DMS79 (cell line): ENCODE results near the gene SAA2.
"Not testable (repeated sequence)": the region's sequence is repeated elsewhere in the genome, so short reads cannot be mapped to it uniquely, and the experiment has no call there.

ENCODE experiments used
- DNase-seq: peaks from one replicate; lab custom pipeline; 2025; lab: John Stamatoyannopoulos, UW

The SAA2 gene

DNA sequence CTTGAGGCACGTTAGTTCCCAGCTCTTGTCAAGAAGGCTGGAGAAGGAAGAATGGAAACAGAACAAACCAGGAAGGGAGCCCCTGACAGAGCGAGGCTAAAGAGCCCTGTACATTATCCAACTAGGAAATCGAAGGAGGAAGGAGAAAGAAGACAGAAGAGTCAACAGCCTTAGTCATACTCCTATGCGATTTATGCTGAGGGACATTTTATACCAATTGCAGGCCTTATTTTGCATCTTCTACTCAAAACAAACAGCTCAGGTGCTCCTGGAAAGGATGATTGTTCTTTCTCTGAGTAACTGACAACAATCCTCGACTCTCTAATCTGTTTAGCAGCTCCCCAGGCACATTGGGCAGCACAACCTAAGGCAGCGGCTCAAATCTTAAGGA is 1.3 kb downstream of the SAA2 start:
- DNase-seq, result not testable (repeated sequence)

DNA sequence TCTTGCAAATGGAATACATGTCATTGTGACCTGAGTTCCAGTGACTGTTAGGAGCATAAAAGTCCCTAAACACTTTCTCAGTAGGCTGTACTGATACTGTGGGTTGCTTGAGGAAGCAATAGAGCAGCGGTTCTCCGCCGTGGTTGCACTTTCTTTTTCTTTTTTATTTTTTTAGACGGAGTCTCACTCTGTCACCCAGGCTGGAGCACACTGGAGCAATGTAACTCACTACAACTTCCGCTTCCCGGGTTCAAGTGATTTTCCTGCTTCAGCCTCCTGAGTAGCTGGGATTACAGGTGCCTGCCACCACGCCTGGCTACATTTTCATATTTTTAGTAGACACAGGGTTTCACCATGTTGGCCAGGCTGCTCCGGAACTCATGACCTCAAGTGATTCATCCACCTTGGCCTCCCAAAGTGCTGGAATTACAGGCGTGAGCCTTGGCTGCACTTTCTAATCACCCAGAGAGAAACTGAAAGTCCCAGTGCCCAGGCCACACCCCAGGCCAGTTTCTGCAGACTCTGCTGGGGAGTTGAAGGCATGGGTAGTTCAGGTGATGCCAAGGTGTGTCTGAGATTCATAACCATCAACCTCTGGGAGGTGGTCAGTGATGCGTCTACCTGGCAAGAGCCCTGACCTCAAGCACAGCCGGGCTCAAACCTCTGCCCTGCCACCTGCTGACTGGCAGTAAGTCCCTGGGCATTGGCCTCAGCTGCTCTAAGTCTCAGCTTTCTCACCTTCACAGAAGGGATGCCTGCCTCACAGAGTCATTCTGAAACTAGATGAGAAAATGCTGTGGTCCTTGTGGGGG is 1.9 kb downstream of the SAA2 start:
- not testable (repeated sequence) for DNase-seq

DNA sequence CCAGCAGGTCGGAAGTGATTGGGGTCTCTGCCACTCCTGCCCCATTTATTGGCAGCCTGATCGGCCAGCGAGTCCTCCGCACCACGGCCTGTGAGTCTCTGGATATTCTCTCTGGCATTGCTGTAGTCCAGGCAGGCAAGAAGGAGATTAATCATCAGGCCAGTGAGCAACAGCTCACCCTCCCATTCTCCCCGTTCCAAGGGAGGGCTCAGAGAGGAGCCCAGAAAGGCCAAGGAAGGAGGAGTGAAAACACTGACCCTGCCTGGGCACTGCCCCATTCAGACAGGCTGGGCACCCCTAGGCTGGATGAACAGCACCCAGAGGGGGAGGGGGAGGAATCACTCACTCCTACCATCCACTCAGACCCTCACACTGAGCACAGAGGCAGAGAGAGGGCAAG is 3.1 kb downstream of the SAA2 start:
- DNase-seq, result no peak

DNA sequence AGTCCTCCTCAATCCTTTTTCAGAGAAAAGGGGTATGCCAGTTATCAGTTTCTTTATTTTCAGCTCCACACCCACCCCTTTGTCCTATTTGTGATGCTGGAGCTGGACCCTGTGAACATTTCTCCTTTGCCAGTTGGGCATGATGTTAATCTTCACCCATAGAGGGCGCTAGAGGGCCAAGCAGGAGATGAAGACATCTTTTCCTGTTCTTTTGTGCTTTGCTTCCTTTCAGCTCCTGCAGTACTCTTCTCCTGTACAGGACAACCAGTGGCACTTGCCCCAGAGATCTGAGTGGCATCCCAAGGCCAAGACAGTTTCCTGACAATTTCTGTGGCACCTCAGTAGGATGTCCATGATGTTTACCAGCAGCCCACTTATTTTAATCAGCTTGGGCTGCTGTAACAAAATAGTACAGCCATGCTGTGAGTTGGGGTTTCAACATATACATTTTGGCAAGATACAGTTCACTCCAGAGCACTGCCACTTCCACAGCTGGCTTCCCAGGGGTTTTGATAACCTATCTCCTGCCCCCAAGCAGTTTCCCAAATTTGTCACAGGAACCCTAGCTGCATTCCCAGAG is 4.6 kb downstream of the SAA2 start:
- DNase-seq, result peak; percentile 15

DNA sequence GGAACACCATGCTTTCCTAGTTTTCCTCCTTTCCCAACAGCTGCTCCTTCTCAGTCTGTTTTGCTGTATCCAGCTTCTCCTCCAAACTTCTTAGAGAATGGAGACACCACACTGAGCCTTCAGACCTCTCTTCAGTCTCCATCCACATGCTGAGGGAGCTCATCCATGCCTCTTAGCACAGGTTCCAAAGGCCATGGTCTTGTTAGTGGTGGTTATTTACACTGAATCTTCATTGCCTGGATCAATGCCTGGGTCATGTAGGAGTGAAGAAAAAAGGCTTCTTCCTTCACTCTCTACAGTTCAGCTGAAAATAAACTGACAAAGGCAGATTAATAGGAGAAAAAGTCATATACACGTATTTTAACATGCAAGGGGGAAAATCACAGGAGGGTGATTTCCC is 8.8 kb downstream of the SAA2 start:
- no peak for DNase-seq

DNA sequence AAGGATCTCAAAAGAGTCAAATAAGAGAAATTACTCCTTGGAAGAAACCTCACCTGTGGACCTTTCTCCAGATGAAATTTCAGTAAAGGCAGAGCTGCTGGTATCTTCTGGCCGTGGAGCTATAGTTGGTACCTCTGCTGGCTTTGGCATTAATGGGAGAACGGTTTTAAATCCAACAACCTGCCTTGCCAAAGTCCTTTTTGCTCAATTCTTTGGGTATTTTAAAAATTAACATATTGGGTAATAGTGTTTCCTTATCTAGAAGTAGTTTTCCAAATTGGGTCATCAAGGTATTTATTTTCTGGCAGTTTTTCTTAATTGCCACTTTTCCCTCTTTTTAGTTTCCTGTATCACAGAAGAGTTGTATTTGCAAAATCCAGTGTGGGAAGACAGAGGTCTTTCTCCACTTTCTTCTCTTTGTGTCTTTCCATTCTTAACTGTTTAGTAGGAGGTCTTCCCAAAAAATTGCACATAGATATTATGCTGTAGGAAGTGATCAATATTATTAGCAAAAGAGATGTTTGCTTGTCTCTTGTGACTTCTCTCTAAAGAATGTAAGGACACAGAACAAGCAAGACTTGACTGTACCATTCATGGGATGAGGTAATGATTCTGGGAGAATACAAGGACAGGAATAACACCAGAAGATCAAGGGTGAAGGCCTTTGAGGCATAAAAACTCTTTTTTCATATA is 11.7 kb downstream of the SAA2 start, which contains the start of gene SAA4:
Gene SAA4, minus strand, starts transcription at position 139 of the 693 bp plus-strand sequence. CDS start 876 bp downstream, outside the sequence.
- no peak for DNase-seq

DNA sequence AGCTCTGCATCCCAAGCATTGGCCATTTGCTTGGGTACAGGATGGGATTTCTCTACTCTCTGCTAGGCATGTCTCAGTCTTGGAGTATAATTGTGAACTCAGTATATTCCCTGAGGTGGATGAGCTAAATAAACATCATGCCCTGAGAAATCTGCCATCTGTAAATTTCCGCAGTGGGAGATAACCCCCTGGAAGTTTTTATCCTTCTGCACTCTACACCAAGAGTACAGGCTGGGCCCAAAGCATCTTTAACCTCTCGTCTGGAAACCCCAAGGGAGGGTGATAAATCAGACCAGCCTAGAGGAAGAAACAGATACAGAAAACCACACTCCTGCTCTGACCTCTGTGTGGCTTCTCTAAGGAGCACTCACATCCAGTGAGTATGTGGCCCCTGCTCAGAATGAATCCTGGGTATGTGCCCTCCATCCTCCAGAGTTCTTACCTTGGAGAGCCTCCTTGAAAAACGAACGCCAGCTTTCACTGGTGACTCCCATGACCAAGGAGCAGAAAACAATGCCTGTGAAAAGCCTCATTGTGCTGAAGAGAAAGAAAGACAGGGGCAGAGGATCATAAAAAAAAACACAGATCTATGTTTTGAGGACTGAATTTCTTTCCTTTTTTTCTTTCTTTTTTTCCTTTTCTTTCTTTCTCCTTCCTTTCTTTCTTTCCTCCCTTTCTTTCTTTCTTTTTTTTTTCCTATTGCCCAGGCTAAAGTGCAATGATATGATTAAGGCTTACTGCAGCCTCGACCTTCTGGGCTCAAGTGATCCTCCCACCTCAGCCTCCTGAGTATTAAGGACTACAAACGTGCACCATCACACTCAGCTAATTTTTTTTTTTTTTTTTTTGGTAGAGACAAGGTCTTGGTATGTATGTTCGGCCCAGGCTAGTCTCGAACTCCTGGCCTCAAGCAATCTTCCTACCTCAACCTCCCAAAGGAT is 12.8 kb downstream of the SAA2 start:
- DNase-seq, result no peak

DNA sequence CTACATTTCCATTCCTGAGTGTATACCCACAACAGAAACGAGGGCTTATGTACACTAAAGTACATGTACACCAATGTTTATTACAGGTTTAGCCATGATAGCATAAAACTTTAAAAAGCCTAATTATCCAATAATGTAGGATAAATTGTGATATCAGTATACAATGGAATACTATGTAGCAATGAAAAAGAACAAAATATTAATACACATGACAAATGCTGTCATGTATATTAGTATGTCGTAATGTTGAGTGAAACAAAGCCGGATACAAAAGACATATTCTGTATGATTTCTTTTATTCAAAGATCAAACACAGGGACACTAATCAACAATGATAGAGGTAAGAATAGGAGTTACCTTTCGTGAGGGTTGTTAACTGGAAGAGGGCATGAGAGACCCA is 14.6 kb downstream of the SAA2 start:
- no peak for DNase-seq

DNA sequence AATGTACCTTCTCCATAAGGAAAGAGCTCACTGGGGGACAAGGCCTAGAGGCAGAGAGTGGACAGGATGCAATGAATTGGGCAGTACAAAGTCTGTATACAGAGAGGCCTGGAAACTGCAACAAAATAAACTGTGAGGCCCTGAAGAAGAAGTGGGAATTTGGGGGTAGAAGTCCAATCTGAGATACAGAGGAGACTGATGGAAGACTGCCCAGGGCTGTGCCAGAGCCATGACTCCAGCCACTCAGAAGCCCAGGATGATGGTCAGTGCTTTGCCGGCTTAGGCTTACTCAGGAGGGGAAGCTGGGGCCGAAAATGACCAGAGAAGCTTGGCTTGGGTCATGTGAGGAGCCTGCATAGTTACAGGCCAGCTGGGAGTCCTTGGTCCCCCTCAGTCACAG is 17.6 kb downstream of the SAA2 start:
- DNase-seq, result no peak

DNA sequence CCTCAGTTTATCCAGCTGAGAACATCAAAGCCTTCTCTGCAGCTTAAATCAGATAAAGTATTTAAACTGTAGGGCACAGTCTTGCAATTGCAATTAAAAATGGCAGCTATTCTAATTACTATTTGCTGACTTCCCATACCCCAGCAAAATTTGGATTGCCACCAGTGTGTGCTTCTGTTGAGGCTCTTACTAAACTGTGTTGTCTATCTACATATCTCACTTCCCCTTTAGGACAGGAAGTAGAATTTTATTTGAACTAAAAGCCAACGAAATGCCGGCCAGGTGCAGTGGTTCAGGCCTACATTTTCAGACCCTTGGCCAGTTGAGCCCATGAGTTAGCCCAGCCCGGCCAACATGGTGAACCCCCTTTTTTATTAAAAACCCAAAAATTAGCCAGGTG is 19.0 kb downstream of the SAA2 start:
- DNase-seq, result no peak

DNA sequence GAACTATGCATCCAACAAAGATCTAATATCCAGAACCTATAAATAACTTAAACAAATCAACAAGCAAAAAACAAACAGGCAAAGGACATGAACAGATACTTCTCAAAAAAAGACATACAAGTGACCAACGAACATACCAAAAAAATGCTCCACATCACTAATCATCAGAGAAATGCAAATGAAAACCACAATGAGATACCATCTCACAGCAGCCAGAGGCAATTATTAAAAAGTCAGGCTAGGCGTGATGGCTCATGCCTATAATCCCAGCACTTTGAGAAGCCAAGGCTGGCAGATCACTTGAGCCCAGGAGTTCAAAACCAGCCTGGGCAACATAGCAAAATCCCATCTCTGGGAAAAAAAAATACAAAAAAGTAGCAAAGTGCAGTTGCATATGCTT is 22.6 kb downstream of the SAA2 start:
- DNase-seq, result no peak

DNA sequence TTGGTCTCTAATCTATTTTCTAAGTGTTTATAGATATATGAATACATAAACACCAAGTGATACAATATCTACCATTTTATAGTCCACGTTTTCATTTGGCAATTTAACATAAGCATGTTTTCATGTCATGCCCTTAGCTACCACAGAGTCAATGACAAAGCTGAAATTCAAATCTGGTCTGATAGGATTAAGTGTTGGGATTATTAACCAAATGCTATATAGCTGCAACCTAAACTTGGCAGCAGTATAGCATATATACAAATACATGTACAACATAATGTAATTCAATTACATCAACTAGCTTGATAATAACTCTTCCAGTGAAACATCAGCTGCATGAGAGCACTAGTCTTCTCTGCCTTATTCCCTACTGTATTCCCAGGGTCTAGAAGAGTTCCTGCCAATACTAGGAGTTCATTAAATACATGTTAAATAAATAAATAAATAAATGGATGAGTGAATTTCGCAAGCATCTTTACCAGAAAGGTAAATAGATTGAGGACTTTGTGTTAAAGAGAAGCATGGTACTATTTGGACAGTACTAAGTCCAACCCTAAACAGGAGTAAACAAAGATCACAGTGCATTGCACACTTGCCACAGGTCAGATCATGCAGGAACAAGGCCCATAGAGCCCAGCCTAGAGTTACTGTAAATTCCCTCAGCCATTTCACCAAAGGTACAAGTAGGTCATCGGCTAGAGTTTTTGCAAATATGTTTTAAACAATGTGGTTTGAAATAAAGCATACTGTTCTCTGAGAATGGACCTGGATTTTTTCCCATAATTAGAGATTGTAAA is 24.7 kb downstream of the SAA2 start:
- no peak for DNase-seq

DNA sequence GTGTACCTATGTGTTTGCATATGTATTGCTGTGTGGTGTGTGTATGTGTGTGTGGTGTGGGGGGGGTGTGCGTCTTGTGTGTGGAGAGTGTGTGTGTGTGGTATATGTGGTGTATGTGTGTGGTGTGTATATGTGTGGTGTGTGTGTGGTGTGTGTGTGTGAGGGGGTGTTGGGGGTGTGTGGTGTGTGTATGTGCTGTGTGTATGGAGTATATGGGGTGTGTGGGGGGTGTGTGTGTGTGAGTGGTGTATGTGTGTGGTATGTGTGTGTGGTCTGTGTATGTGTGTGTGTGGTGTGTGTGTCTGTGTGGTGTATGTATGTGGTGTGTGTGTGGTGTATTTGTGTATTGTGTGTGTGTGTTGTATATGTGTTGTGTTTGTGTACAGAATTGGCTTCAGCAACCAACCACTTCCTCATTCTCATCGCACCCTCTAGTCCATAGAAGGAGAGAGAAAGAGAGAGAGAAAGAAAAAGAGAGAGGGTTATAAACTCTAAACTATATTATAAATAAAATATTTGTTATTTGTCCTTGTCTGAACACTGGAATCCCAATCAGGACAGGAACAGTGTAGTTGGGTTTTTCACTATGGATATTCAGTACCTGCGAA is 25.6 kb downstream of the SAA2 start:
- DNase-seq, result no peak

DNA sequence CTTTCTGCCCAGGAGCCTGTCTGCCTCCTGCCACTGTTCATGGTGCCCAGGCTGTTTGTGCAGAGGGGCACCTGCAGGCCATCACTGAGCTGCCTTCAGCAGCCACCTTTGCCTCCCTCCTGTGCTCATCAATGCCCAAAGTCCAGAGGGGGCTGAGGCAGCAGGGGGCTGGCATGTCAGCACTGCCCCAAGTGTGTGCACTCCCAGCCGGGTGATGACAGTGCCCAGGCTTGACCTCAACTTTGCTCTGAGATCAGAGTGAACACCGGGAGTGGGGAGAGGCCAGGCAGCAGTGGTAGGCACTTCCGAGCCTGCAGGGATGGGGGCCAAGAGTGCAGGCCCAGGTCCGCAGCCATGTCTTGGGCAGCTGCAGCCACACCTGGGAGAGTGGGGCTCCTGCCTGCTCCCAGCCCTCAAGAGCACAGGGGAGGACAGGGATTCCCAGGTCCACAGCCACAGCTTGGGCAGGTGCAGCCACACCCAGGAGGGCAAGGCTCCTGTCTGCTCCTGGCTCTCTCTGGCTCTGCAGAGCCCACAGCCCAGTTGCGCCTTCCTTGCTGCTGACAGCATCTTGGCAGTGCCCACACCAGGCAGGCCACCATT is 27.1 kb downstream of the SAA2 start:
- DNase-seq, result no peak

DNA sequence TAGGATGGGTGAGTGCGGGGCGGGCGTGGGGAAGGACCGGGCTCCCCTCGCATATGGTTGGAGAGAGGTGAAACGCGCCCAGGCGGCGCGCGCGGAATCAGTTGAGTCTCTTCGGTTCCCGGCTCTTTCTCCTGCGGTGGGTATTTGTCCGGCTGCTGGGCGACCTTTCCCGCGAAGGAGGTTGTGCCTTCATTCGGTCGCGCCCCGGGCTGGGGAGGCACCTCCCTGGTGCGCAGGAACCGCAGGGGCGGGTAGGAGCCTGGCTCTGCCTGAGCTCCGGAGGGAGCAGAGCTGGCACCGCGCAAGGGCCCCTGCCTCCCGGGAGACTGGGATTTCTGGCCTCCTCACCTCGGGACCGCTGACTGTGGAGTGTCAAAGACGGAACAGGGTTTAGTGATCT is 39.4 kb downstream of the SAA2 start:
- DNase-seq, result no peak

DNA sequence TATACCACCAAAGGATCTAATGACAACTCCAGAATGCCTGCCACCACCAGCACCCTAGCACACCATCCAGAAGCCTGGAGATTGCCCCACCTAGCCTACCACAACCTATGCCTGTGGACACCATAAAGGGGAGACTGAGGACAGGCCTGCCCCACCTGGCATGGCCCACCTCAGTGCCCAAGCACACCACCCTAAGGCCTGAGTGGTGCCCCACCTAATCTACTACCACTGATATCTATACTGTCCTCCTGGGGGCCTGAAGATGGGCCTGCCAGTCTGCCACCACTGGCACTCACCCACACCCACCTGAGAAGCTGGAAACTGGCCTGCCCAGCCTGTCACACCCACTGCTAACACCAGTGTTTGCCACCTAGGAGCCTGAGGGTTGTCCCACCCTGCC is 43.7 kb downstream of the SAA2 start:
- no peak for DNase-seq

DNA sequence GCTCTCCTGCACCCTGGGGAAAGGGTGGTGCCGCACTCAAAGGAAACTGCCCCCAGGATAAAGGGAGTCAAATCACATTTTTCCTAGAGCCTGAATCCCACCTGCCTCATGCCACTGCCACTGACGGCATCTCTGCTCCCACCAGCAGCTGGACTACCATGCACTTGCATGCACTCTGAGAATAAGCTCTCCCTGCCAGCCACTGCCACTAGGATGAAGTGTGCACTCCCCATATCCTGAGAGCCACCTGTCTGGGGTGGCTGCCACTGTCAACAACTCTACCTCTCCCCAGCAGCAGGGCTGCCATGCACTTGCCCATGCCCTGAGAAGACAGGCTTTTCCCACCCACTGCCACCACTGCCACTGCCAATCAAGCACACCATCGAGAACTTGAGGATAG is 44.2 kb downstream of the SAA2 start:
- DNase-seq, result no peak

DNA sequence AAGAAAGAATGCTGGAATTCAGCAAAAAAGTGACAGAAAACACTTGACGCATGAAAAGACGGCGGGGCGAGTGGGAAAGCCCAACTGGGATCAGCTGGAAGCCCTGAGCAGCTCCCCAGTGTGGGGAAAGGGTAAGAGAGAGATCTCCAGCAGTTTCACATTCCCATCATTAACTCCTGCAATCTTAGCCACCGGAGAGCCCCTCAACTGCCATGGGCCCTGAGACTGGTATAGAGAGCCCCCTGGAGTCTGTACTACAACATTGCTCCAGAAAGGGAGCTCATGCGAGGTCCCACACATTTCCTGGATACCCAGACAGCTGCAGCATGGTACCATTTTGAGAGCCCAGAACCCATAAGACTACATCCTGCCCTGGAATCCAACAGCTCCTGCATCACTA is 44.7 kb downstream of the SAA2 start:
- DNase-seq, result no peak

DNA sequence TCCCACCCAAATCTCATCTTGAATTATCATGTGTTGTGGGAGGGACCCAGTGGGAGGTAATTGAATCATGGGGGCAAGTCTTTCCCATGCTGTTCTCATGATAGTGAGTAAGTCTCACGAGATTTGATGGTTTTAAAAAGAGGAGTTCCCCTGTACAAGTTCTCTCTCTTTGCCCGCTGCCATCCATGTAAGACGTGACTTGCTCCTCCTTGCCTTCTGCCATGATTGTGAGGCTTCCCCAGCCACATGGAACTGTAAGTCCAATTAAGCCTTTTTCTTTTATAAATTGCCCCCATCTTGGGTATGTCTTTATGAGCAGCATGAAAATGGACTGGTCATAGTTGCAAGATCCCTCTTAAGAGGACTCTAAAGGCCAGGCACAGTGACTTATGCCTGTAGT is 50.7 kb downstream of the SAA2 start:
- DNase-seq, result not testable (repeated sequence)

DNA sequence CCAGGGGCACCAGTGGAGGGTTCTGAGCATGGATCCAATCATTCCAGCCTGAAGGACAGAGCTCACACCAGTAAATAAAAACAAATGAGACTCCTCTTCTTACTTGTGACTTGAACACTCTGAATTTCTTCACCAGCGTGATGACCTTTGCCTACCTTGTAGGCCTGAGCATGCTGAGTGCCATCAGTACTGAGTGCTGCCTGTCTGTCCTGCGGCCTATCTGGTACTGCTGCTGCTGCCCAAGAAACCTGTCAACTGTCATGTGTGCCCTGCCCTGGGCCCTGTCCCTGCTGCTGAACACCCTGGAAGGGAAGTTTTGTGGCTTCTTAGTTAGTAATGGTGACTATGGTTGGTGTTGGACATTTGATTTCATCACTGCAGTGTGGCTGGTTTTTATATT is 51.9 kb downstream of the SAA2 start:
- DNase-seq, result no peak
